HG03066 (cell line): ENCODE measurements around the gene FXN.

Experiments used
- ATAC-seq: cut with Tn5 transposase; IDR thresholded peaks from one replicate; pipeline ENCODE4 v1.9.1; 2021; ENCODE audit warnings: low read depth; ENCODE audit not compliant: unreplicated experiment

The FXN gene

GRCh38 chr9:69062195-69062594, 26.6 kb downstream of the FXN start:
- no peak for ATAC-seq

GRCh38 chr9:69063839-69064238, 28.3 kb downstream of the FXN start:
- no peak for ATAC-seq

GRCh38 chr9:69065660-69066059, 30.1 kb downstream of the FXN start:
- no peak for ATAC-seq

GRCh38 chr9:69066955-69067354, 31.4 kb downstream of the FXN start:
- no peak for ATAC-seq

GRCh38 chr9:69070201-69070600, 34.6 kb downstream of the FXN start:
- no peak for ATAC-seq

GRCh38 chr9:69071059-69071458, 35.5 kb downstream of the FXN start:
- ATAC-seq: no peak

- ATAC-seq: no peak
Observed at GRCh38 chr9:69073103-69073502, 37.6 kb downstream of the FXN start.

GRCh38 chr9:69074801-69075200, 39.2 kb downstream of the FXN start:
- ATAC-seq: no peak

GRCh38 chr9:69076550-69076949, 41.0 kb downstream of the FXN start:
- ATAC-seq: no peak

- no peak for ATAC-seq
Observed at GRCh38 chr9:69078069-69078468, 42.5 kb downstream of the FXN start.

GRCh38 chr9:69078581-69078980, 43.0 kb downstream of the FXN start:
- ATAC-seq: no peak

- no peak for ATAC-seq
Observed at GRCh38 chr9:69079186-69079585, 43.6 kb downstream of the FXN start.

- no peak for ATAC-seq
Observed at GRCh38 chr9:69081261-69081660, 45.7 kb downstream of the FXN start.

GRCh38 chr9:69083321-69083720, 47.8 kb downstream of the FXN start:
- ATAC-seq: no peak

- ATAC-seq: no peak
Observed at GRCh38 chr9:69085569-69086283, 50.2 kb downstream of the FXN start.

GRCh38 chr9:69086312-69086711, 50.8 kb downstream of the FXN start:
- ATAC-seq: no peak

GRCh38 chr9:69086769-69087168, 51.2 kb downstream of the FXN start:
- no peak for ATAC-seq

GRCh38 chr9:69089082-69089481, 53.5 kb downstream of the FXN start:
- no peak for ATAC-seq

- ATAC-seq: no peak
Observed at GRCh38 chr9:69089491-69089890, 53.9 kb downstream of the FXN start.

- ATAC-seq: no peak
Observed at GRCh38 chr9:69090140-69090750, 54.7 kb downstream of the FXN start.

GRCh38 chr9:69090946-69091345, 55.4 kb downstream of the FXN start:
- ATAC-seq: no peak

- no peak for ATAC-seq
Observed at GRCh38 chr9:69093471-69094103, 58.0 kb downstream of the FXN start.
